Daoy (cell line): ENCODE results near the gene NAV1. TPM values are rescaled to one million over a fixed set of nuclear protein-coding genes. Genes with fewer than 3 reads are reported as not detected.

Experiments
- DNase-seq: peaks from one replicate; pipeline ENCODE4 v3.0.0-alpha.2; 2015; ENCODE audit warnings: low read depth
- total RNA-seq: library from RNA; depleted of rRNA; stranded (reverse); fragments of >200 nt; shearing (Covaris generic); gene quantifications from 2 replicates; pipeline ENCODE4 v1.2.3, GENCODE V29; 2014

NAV1 gene
- total RNA-seq, 1 experiment from 2014 or later = 51.8 TPM

- DNase-seq = no peak
Measured at GRCh38 chr1:201525193-201525778, 13.6 kb upstream of the NAV1 start.

GRCh38 chr1:201527879-201528278 lies 11.0 kb upstream of the NAV1 start:
- no peak for DNase-seq

- DNase-seq = no peak
Measured at GRCh38 chr1:201528631-201529252, 10.2 kb upstream of the NAV1 start.

GRCh38 chr1:201530741-201531531 lies 8.0 kb upstream of the NAV1 start:
- DNase-seq = peak; percentile 89

- peak; percentile 43 for DNase-seq
Measured at GRCh38 chr1:201531551-201532425, 7.1 kb upstream of the NAV1 start.

- DNase-seq = no peak
Measured at GRCh38 chr1:201533836-201534235, 5.1 kb upstream of the NAV1 start.

GRCh38 chr1:201535046-201535918 lies 3.6 kb upstream of the NAV1 start:
- DNase-seq = peak; percentile 63

- DNase-seq = no peak
Measured at GRCh38 chr1:201535919-201536245, 3.0 kb upstream of the NAV1 start.

- peak; percentile 87 for DNase-seq
Measured at GRCh38 chr1:201536558-201536957, 2.4 kb upstream of the NAV1 start.

- no peak for DNase-seq
Measured at GRCh38 chr1:201537028-201537427, 1.9 kb upstream of the NAV1 start.

GRCh38 chr1:201537467-201537866 lies 1.5 kb upstream of the NAV1 start:
- DNase-seq = no peak

- peak; percentile 74 for DNase-seq
Measured at GRCh38 chr1:201537891-201538611, 876 bp upstream of the NAV1 start.

GRCh38 chr1:201539561-201540431 lies 869 bp downstream of the NAV1 start:
- DNase-seq = peak; percentile 91

- DNase-seq = no peak
Measured at GRCh38 chr1:201540846-201541735, 2.2 kb downstream of the NAV1 start.

GRCh38 chr1:201542309-201543035 lies 3.5 kb downstream of the NAV1 start:
- peak; percentile 88 for DNase-seq

- DNase-seq = no peak
Measured at GRCh38 chr1:201543871-201544642, 5.1 kb downstream of the NAV1 start.

GRCh38 chr1:201544710-201545109 lies 5.8 kb downstream of the NAV1 start:
- no peak for DNase-seq
